Natural killer cell (primary cell): ENCODE results near the gene TMEM187. TPM values are rescaled to one million over a fixed set of nuclear protein-coding genes. Genes with fewer than 3 reads are reported as not detected.

Source experiments
- ATAC-seq, 3 donors: fragments of 150-1000 bp in 2 of 3; fragments of 200-7000 bp in 1 of 3; cut with Tn5 transposase; 1 replicate in 1 of 3; 2 replicates in 2 of 3; pipeline ENCODE4 v1.10.0; 2021; ENCODE audit warnings: mild to moderate bottlenecking in 2 of 3, moderate library complexity in 2 of 3
- DNase-seq, 2 donors: peaks; one replicate each; pipeline versions ENCODE4 v3.0.0 to v3.0.0-alpha.2; 2013 to 2021; ENCODE audit warnings: mixed read lengths in 1 of 2
- H3K27ac ChIP-seq: one replicate; pipeline ENCODE4 v1.5.1; 2013; ENCODE audit warnings: mild to moderate bottlenecking, low read length
- H3K27me3 ChIP-seq: one replicate; pipeline ENCODE4 v1.6.1; 2013; ENCODE audit warnings: low read length; ENCODE audit not compliant: control insufficient read depth, insufficient read depth
- H3K36me3 ChIP-seq: one replicate; pipeline ENCODE4 v1.6.1; 2013; ENCODE audit warnings: low read length; ENCODE audit not compliant: control insufficient read depth, insufficient read depth
- H3K4me1 ChIP-seq: one replicate; pipeline ENCODE4 v1.6.1; 2013; ENCODE audit warnings: low read length; ENCODE audit not compliant: control insufficient read depth, insufficient read depth
- H3K4me3 ChIP-seq: one replicate; pipeline ENCODE4 v1.5.1; 2013; ENCODE audit warnings: low read length
- H3K9me3 ChIP-seq: one replicate; pipeline ENCODE4 v1.6.1; 2013; ENCODE audit warnings: low read length; ENCODE audit not compliant: control insufficient read depth, insufficient read depth
- H3K27ac Mint-ChIP-seq, 2 donors: one replicate each; pipeline ENCODE4 v1.8.0; 2022; ENCODE audit warnings: mild to moderate bottlenecking in 2 of 2, mixed read lengths in 2 of 2, moderate library complexity in 1 of 2
- H3K27me3 Mint-ChIP-seq, 2 donors: one replicate each; pipeline ENCODE4 v1.8.0; 2022; ENCODE audit warnings: low read depth in 2 of 2, mixed read lengths in 2 of 2
- H3K36me3 Mint-ChIP-seq: one replicate; pipeline ENCODE4 v1.8.0; 2022; ENCODE audit warnings: mixed read lengths
- H3K4me1 Mint-ChIP-seq, 2 donors: one replicate each; pipeline ENCODE4 v1.8.0; 2022; ENCODE audit warnings: mixed read lengths in 2 of 2
- H3K4me3 Mint-ChIP-seq: one replicate; pipeline ENCODE4 v1.8.0; 2022; ENCODE audit warnings: mild to moderate bottlenecking, moderate library complexity, mixed read lengths
- H3K9me3 Mint-ChIP-seq, 2 donors: one replicate each; pipeline ENCODE4 v1.8.0; 2022; ENCODE audit warnings: mixed read lengths in 2 of 2
- WGBS: methylation state at CpG from one replicate; pipeline ENCODE4 v1.1.7; 2013; ENCODE audit warnings: missing lambda C conversion rate; ENCODE audit not compliant: insufficient coverage; 5-methylcytosine and 5-hydroxymethylcytosine counted together
- intact Hi-C: fragments of 100-400 bp; cut with micrococcal nuclease; formaldehyde crosslinking; loops from one replicate; pipeline ENCODE4 v1.14.2; 2022
- total RNA-seq, 4 donors: library from RNA; stranded (reverse); fragments of 120-200 nt in 1 of 4; gene quantifications; one replicate each; pipeline versions ENCODE4 v1.2.3 to v1.2.4, GENCODE V29; 2013 to 2022
- TF ChIP-seq, protein P1 (sequence below): fragments of 200-600 bp; IDR thresholded peaks from one replicate; pipeline ENCODE4 v1.8.0; 2022; ENCODE audit warnings: antibody characterized with exemption

TMEM187 gene
- total RNA-seq, 3 donors from 2014 or later (not counting 1 experiment from before 2014, with no cell fraction given) = 1.2 to 4.3 (median 1.4) TPM

DNA sequence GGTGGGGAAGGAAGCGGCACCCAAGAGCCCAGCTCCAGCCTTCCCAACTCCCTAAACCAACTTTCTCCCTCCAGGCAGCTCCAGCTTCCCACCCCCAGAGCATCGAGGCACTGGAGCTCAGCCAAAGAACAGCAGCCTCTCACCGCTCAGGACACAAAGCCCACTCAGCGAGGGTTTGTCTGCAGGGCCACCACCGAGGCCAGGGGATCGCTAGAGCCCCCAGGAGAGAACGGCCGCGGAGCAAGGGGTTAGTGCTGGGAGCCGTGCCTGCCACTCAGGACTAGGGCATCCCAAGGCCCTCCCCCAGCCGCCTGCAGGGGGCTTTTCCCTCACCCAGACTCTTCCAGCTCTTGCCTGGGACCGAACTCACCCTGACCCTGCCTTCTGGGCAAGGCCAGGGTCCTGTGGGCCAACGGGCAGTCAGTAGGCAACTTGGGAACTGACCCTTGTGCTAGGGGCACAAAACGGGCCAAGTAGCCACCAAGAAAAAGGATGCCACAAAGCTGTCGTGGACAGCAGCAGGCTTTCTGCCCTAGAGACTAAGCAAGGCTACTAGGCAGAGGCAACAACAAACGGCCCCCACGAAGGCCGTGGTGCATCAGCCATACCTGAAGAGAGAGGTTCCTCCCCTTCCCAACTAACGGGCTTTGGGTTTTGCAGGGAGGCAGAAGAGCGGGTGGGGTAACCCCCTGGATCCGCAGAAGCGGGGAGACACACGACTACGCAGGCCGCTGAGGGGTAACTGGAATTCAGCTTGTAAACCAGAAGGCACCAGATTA lies 3.2 kb upstream of the TMEM187 start:
- Mint-ChIP-seq H3K36me3 (no peaks in the 10 kb centered on the region), H3K4me1 (peaks cover 41 to 51% of the 10 kb centered on the region in 2 donors), H3K4me3 (peak overlapping the region; percentile 100), H3K27ac (peak overlapping the region; percentile 99 to 100), H3K9me3 (no peaks in the 10 kb centered on the region), H3K27me3 (no peaks in the 10 kb centered on the region)
- Histone ChIP-seq H3K27me3 (no peaks in the 10 kb centered on the region), H3K4me3 (peak overlapping the region; percentile 97), H3K4me1 (peaks cover 63% of the 10 kb centered on the region), H3K27ac (peak overlapping the region; percentile 83), H3K9me3 (no peaks in the 10 kb centered on the region), H3K36me3 (no peaks in the 10 kb centered on the region)
- intact Hi-C loops = loop anchor here (5.0 kb wide), 2 partner anchors 42 to 207 kb away; partner anchors contain the start of genes ARHGAP4 and PLXNB3
- no peak for ATAC-seq
- TF ChIP-seq, protein P1, sequence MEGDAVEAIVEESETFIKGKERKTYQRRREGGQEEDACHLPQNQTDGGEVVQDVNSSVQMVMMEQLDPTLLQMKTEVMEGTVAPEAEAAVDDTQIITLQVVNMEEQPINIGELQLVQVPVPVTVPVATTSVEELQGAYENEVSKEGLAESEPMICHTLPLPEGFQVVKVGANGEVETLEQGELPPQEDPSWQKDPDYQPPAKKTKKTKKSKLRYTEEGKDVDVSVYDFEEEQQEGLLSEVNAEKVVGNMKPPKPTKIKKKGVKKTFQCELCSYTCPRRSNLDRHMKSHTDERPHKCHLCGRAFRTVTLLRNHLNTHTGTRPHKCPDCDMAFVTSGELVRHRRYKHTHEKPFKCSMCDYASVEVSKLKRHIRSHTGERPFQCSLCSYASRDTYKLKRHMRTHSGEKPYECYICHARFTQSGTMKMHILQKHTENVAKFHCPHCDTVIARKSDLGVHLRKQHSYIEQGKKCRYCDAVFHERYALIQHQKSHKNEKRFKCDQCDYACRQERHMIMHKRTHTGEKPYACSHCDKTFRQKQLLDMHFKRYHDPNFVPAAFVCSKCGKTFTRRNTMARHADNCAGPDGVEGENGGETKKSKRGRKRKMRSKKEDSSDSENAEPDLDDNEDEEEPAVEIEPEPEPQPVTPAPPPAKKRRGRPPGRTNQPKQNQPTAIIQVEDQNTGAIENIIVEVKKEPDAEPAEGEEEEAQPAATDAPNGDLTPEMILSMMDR = no peak
- 6% methylated on average over 25 of the region's 25 CpGs for WGBS
- DNase-seq = peak in 1 of 2 donors; percentile 29

DNA sequence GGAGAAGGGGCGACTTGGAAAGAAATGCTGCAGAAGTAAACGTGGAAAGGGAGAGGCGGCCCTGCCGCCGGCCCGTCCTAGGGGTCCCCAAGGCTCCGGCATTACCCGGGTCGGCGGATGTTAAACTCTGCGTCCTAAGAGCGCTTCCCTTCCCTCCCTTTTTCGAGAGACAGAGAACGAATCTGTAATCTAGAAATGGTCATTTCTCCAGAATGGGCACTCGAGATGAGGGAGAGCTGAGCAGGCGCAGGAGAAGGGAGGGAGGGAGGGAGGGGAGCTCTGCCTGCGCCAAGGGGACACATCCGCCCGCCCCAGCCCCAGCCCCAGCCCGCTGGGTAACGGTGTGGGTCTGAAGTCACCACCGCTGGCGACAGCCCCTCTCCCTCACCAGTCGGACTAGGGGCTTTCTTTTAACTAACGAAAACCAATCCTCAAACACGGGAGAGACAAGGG lies 2.6 kb upstream of the TMEM187 start:
- H3K36me3 ChIP-seq = no peaks in the 10 kb centered on the region
- ATAC-seq (no peak), DNase-seq (no peak)
- H3K27me3 ChIP-seq = no peaks in the 10 kb centered on the region
- intact Hi-C loops = loop anchor here (2.0 to 5.0 kb wide), 3 partner anchors 43 to 403 kb away; partner anchors contain the start of genes ARHGAP4 and PLXNB3
- Mint-ChIP-seq H3K27me3 (no peaks in the 10 kb centered on the region), H3K4me3 (peak overlapping the region; percentile 100), H3K4me1 (peaks cover 45 to 56% of the 10 kb centered on the region in 2 donors), H3K9me3 (no peaks in the 10 kb centered on the region), H3K27ac (peak overlapping the region; percentile 99 to 100), H3K36me3 (no peaks in the 10 kb centered on the region)
- H3K9me3 ChIP-seq = no peaks in the 10 kb centered on the region
- TF ChIP-seq, protein P1 = no peak
- whole genome bisulfite sequencing = 1% methylated on average over 18 of the region's 26 CpGs
- peak overlapping the region; percentile 83 for H3K27ac ChIP-seq
- peak overlapping the region; percentile 97 for H3K4me3 ChIP-seq
- H3K4me1 ChIP-seq = peaks cover 67% of the 10 kb centered on the region

DNA sequence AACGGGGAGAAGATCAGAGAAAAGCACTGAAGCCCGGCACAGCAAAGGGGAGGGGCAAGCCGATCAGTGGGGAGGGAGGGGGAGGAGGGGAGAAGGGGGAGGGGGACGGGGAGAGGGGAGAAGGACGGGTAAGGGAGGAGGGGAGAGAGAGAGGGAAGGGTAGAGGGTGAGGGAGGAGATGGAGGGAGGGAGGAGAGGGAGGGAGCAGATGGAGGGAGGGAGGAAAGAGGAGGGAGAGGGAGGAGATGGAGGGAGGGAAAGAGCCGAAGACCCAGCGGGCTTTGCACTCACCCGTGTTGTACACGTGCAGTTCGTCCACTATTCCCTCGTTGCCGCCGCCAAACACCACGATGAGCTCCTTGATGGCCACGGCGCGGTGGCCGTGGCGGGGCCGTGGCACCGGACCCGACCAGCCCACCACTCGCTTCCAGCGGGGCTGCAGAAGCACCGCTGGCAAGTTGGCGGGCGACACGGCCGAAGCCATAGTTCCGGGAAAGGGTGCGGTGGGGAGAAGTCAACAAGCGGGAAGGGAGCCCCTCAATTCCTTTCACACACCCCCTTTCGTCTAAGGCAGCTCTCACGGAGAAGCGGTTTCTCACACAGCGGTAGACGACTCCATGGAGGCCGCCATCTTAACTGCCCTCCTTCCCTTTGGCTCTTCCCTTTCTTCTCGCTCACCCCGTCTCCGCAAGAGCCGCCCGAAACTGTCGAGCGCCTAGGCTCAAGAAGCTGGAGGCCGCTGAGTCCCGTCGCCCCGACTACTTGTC lies 2.0 kb upstream of the TMEM187 start:
- Histone ChIP-seq H3K4me3 (peak overlapping the region; percentile 97), H3K27me3 (no peaks in the 10 kb centered on the region), H3K4me1 (peaks cover 62% of the 10 kb centered on the region), H3K36me3 (no peaks in the 10 kb centered on the region), H3K27ac (peak overlapping the region; percentile 100), H3K9me3 (no peaks in the 10 kb centered on the region)
- H3K9me3 Mint-ChIP-seq = no peaks in the 10 kb centered on the region
- H3K4me1 Mint-ChIP-seq = peaks cover 45 to 52% of the 10 kb centered on the region in 2 donors
- H3K36me3 Mint-ChIP-seq = no peaks in the 10 kb centered on the region
- ATAC-seq = peak; percentile 4 to 14 (median 12)
- DNase-seq = peak in 1 of 2 donors; percentile 74
- TF ChIP-seq, protein P1 = no peak
- peak overlapping the region; percentile 99 to 100 for H3K27ac Mint-ChIP-seq
- under 1% methylated on average over 44 of the region's 49 CpGs for WGBS
- intact Hi-C loops = loop anchor here (2.0 kb wide), 1 partner anchor 402 kb away; no protein-coding TSS in a partner anchor
- peak overlapping the region; percentile 100 for H3K4me3 Mint-ChIP-seq
- no peaks in the 10 kb centered on the region for H3K27me3 Mint-ChIP-seq
